CD4-positive, alpha-beta memory T cell (primary cell): Measurements from ENCODE around the gene PSG4. TPM values are rescaled to one million over a fixed set of nuclear protein-coding genes. Genes with fewer than 3 reads are reported as not detected.
"Not testable (repeated sequence)": the region's sequence is repeated elsewhere in the genome, so short reads cannot be mapped to it uniquely, and the experiment has no call there.

Experiments used
- CTCF ChIA-PET: fragments of 350-600 bp; sonication (Branson Sonifier 250); formaldehyde crosslinking; loops from one replicate; lab custom pipeline; 2021; ENCODE audit warnings: inconsistent platforms; ENCODE audit not compliant: partially characterized antibody; lab: Charles Lee
- POLR2A ChIA-PET: fragments of 350-600 bp; sonication (Branson Sonifier 250); formaldehyde crosslinking; loops from one replicate; lab custom pipeline; 2021; ENCODE audit not compliant: partially characterized antibody; lab: Charles Lee
- DNase-seq, 5 donors: peaks; one replicate each; pipeline versions ENCODE4 v3.0.0 to v3.0.0-alpha.2; 2020 to 2022; ENCODE audit warnings: mixed read lengths in 1 of 5
- H3K27ac ChIP-seq: one replicate; pipeline ENCODE4 v1.7.0; 2013; ENCODE audit warnings: low read depth, low read length
- H3K27me3 ChIP-seq: 2 replicates; pipeline ENCODE4 v1.7.0; 2013; ENCODE audit warnings: mild to moderate bottlenecking, low read length, moderate library complexity; ENCODE audit not compliant: insufficient read depth
- H3K36me3 ChIP-seq: 2 replicates; pipeline ENCODE4 v1.7.0; 2013; ENCODE audit warnings: mild to moderate bottlenecking, low read length, moderate library complexity; ENCODE audit not compliant: insufficient read depth
- H3K4me1 ChIP-seq: 2 replicates; pipeline ENCODE4 v1.7.0; 2013; ENCODE audit warnings: mild to moderate bottlenecking, low read length, moderate library complexity; ENCODE audit not compliant: insufficient read depth
- H3K4me3 ChIP-seq, 2 donors: one replicate each; pipeline ENCODE4 v1.7.0; 2013; ENCODE audit warnings: low read length in 2 of 2, mild to moderate bottlenecking in 1 of 2
- H3K9me3 ChIP-seq, 2 donors: one replicate each; pipeline ENCODE4 v1.7.0; 2013; ENCODE audit warnings: low read length in 2 of 2, control low read depth in 1 of 2; ENCODE audit not compliant: control insufficient read depth in 1 of 2
- H3K27ac Mint-ChIP-seq, 7 donors: one replicate each; pipeline ENCODE4 v1.8.0; 2020 to 2021; ENCODE audit warnings: mixed read lengths in 7 of 7, mild to moderate bottlenecking in 6 of 7, inconsistent platforms in 3 of 7, moderate library complexity in 3 of 7
- H3K27me3 Mint-ChIP-seq, 2 donors: one replicate each; pipeline ENCODE4 v1.8.0; 2020 to 2021; ENCODE audit warnings: mixed read lengths in 2 of 2
- H3K36me3 Mint-ChIP-seq, 2 donors: one replicate each; pipeline ENCODE4 v1.8.0; 2020 to 2021; ENCODE audit warnings: mixed read lengths in 2 of 2, inconsistent platforms in 1 of 2, mild to moderate bottlenecking in 1 of 2
- H3K4me1 Mint-ChIP-seq, 4 donors: one replicate each; pipeline ENCODE4 v1.8.0; 2020 to 2021; ENCODE audit warnings: mixed read lengths in 4 of 4, mild to moderate bottlenecking in 1 of 4
- H3K4me3 Mint-ChIP-seq, 8 donors: one replicate each; pipeline ENCODE4 v1.8.0; 2020 to 2021; ENCODE audit warnings: mixed read lengths in 8 of 8, mild to moderate bottlenecking in 7 of 8, moderate library complexity in 6 of 8, inconsistent platforms in 3 of 8
- H3K9me3 Mint-ChIP-seq, 8 donors: one replicate each; pipeline ENCODE4 v1.8.0; 2020 to 2021; ENCODE audit warnings: mixed read lengths in 8 of 8, mild to moderate bottlenecking in 5 of 8, inconsistent platforms in 3 of 8, moderate library complexity in 1 of 8
- intact Hi-C: fragments of 100-400 bp; cut with micrococcal nuclease; formaldehyde crosslinking; loops from one replicate; pipeline ENCODE4 v1.15.1; 2023
- polyA plus RNA-seq, 2 donors: library from polyadenylated mRNA; unstranded; fragments of 300-500 nt; fragmentation: Illumina TruSeq; gene quantifications; one replicate each; pipeline ENCODE4 v1.2.3, GENCODE V29; 2021
- total RNA-seq, 2 experiments: library from RNA; stranded (reverse); gene quantifications; one replicate each; pipeline ENCODE4 v1.2.3, GENCODE V29; 2021

PSG4 gene
- total and polyA plus RNA-seq, 4 experiments from 2014 or later: not detected

- H3K4me3 Mint-ChIP-seq, H3K36me3 Mint-ChIP-seq, H3K4me1 ChIP-seq, H3K36me3 ChIP-seq, POLR2A ChIA-PET, H3K27ac Mint-ChIP-seq, H3K27me3 Mint-ChIP-seq, H3K27me3 ChIP-seq, H3K9me3 ChIP-seq, intact Hi-C loops, H3K4me1 Mint-ChIP-seq, H3K4me3 ChIP-seq, H3K27ac ChIP-seq, CTCF ChIA-PET, DNase-seq: not testable (repeated sequence)
- H3K9me3 Mint-ChIP-seq: peaks cover 5 to 36% (median 15%) of the 10 kb centered on the region in 8 donors
Measured at GRCh38 chr19:43238213-43238612, 32.8 kb upstream of the PSG4 start.

- H3K36me3 ChIP-seq, H3K36me3 Mint-ChIP-seq, CTCF ChIA-PET, H3K4me1 Mint-ChIP-seq, H3K27me3 ChIP-seq, intact Hi-C loops, H3K27ac ChIP-seq, H3K9me3 ChIP-seq, H3K27ac Mint-ChIP-seq, POLR2A ChIA-PET, H3K4me3 Mint-ChIP-seq, DNase-seq, H3K4me1 ChIP-seq, H3K4me3 ChIP-seq, H3K27me3 Mint-ChIP-seq: not testable (repeated sequence)
- H3K9me3 Mint-ChIP-seq: peaks cover 5 to 48% (median 27%) of the 10 kb centered on the region in 8 donors
Measured at GRCh38 chr19:43235686-43236085, 30.2 kb upstream of the PSG4 start.

- peaks cover 1 to 10% of the 10 kb centered on the region in 2 donors for H3K27me3 Mint-ChIP-seq
Measured at GRCh38 chr19:43229315-43229714, 23.9 kb upstream of the PSG4 start.

GRCh38 chr19:43228730-43229129, 23.3 kb upstream of the PSG4 start:
- H3K4me1 ChIP-seq, H3K36me3 ChIP-seq, H3K27ac Mint-ChIP-seq, POLR2A ChIA-PET, H3K27me3 Mint-ChIP-seq, H3K27me3 ChIP-seq, H3K4me3 ChIP-seq, intact Hi-C loops, H3K4me1 Mint-ChIP-seq, CTCF ChIA-PET, H3K4me3 Mint-ChIP-seq, H3K27ac ChIP-seq, DNase-seq, H3K36me3 Mint-ChIP-seq: not testable (repeated sequence)
- peaks cover 0 to 14% of the 10 kb centered on the region in 2 donors for H3K9me3 ChIP-seq
- peaks cover 0 to 78% (median 64%) of the 10 kb centered on the region in 8 donors for H3K9me3 Mint-ChIP-seq

More at GRCh38 chr19:43229315-43229714, 23.9 kb upstream of the PSG4 start:
- intact Hi-C loops: no loop called here
- Mint-ChIP-seq H3K4me1 (no peaks in the 10 kb centered on the region), H3K4me3 (no peak overlapping the region), H3K36me3 (no peaks in the 10 kb centered on the region), H3K9me3 (peaks cover 0 to 82% (median 64%) of the 10 kb centered on the region in 8 donors), H3K27ac (no peak overlapping the region)
- ChIA-PET POLR2A (no interaction called here), CTCF (no interaction called here)
- no peak for DNase-seq
- H3K4me3 ChIP-seq: no peak overlapping the region
- no peaks in the 10 kb centered on the region for H3K36me3 ChIP-seq
- no peaks in the 10 kb centered on the region for H3K27me3 ChIP-seq
- no peaks in the 10 kb centered on the region for H3K4me1 ChIP-seq
- H3K9me3 ChIP-seq: peaks cover 0 to 14% of the 10 kb centered on the region in 2 donors
- H3K27ac ChIP-seq: no peak overlapping the region

GRCh38 chr19:43226986-43227385, 21.5 kb upstream of the PSG4 start:
- H3K27me3 Mint-ChIP-seq, CTCF ChIA-PET, H3K36me3 ChIP-seq, POLR2A ChIA-PET, H3K27ac ChIP-seq, H3K4me3 Mint-ChIP-seq, H3K4me1 Mint-ChIP-seq, H3K4me1 ChIP-seq, H3K27me3 ChIP-seq, H3K27ac Mint-ChIP-seq, DNase-seq, intact Hi-C loops, H3K4me3 ChIP-seq, H3K36me3 Mint-ChIP-seq: not testable (repeated sequence)
- H3K9me3 ChIP-seq: peaks cover 0 to 14% of the 10 kb centered on the region in 2 donors
- peaks cover 0 to 77% (median 60%) of the 10 kb centered on the region in 8 donors for H3K9me3 Mint-ChIP-seq

- Mint-ChIP-seq H3K27ac (no peak overlapping the region), H3K27me3 (peaks cover 5 to 6% of the 10 kb centered on the region in 2 donors), H3K4me1 (no peaks in the 10 kb centered on the region), H3K9me3 (peaks cover 0 to 65% (median 45%) of the 10 kb centered on the region in 8 donors), H3K36me3 (no peaks in the 10 kb centered on the region), H3K4me3 (no peak overlapping the region)
- no peak overlapping the region for H3K27ac ChIP-seq
- no peaks in the 10 kb centered on the region for H3K27me3 ChIP-seq
- no peaks in the 10 kb centered on the region for H3K36me3 ChIP-seq
- no peak overlapping the region for H3K4me3 ChIP-seq
- intact Hi-C loops: no loop called here
- H3K4me1 ChIP-seq: no peaks in the 10 kb centered on the region
- CTCF ChIA-PET: no interaction called here
- no peak for DNase-seq
- POLR2A ChIA-PET: no interaction called here
- H3K9me3 ChIP-seq: peaks cover 0 to 14% of the 10 kb centered on the region in 2 donors
Measured at GRCh38 chr19:43224855-43225253, 19.4 kb upstream of the PSG4 start.

GRCh38 chr19:43224201-43224854, 18.9 kb upstream of the PSG4 start:
- H3K36me3 ChIP-seq, H3K9me3 ChIP-seq, H3K4me3 ChIP-seq, H3K27me3 ChIP-seq, H3K27ac ChIP-seq, intact Hi-C loops, DNase-seq, CTCF ChIA-PET, H3K27ac Mint-ChIP-seq, H3K27me3 Mint-ChIP-seq, H3K4me3 Mint-ChIP-seq, H3K36me3 Mint-ChIP-seq, H3K4me1 ChIP-seq, H3K4me1 Mint-ChIP-seq, POLR2A ChIA-PET: not testable (repeated sequence)
- H3K9me3 Mint-ChIP-seq: peaks cover 0 to 60% (median 40%) of the 10 kb centered on the region in 8 donors
